Erythroblast (primary cell): ENCODE measurements around the gene ADAM8.
"Not testable (repeated sequence)": the region's sequence is repeated elsewhere in the genome, so short reads cannot be mapped to it uniquely, and the experiment has no call there.

Experiments used
- DNase-seq, 2 experiments: peaks; one replicate each; lab custom pipeline; 2025; lab: John Stamatoyannopoulos, UW
- GATA1 ChIP-seq: IDR thresholded peaks from 2 replicates; pipeline ENCODE4 v1.6.1; 2011; ENCODE audit warnings: low read depth, mild to moderate bottlenecking, control low read depth, low read length, moderate library complexity
- POLR2A ChIP-seq: IDR thresholded peaks from 2 replicates; pipeline ENCODE4 v1.6.1; 2011; ENCODE audit warnings: mild to moderate bottlenecking, low read length

Gene ADAM8

GRCh38 chr10:133237588-133238465 lies 38.8 kb downstream of the ADAM8 start, which contains the start of gene VENTX:
TSS of gene VENTX (plus strand) at chr10:133237855. CDS start at chr10:133237915, 60 bp downstream.
- TF ChIP-seq POLR2A = no peak
- no peak for TF ChIP-seq GATA1
- peak; percentile 34 to 50 for DNase-seq

GRCh38 chr10:133237241-133237587 lies 39.5 kb downstream of the ADAM8 start:
- TF ChIP-seq POLR2A (no peak), GATA1 (no peak)
- no peak for DNase-seq

GRCh38 chr10:133236401-133237240 lies 40.0 kb downstream of the ADAM8 start:
- TF ChIP-seq POLR2A (no peak), GATA1 (no peak)
- DNase-seq = peak in 1 of 2 experiments; percentile 41

GRCh38 chr10:133235932-133236331 lies 40.7 kb downstream of the ADAM8 start:
- no peak for DNase-seq
- TF ChIP-seq GATA1 = no peak
- no peak for TF ChIP-seq POLR2A

GRCh38 chr10:133235265-133235855 lies 41.3 kb downstream of the ADAM8 start:
- TF ChIP-seq POLR2A (no peak), GATA1 (no peak)
- peak; percentile 22 to 30 for DNase-seq

- not testable (repeated sequence) for DNase-seq
These were observed 41.9 kb downstream of the ADAM8 start for GRCh38 chr10:133234796-133235195.

- DNase-seq = no peak
- TF ChIP-seq GATA1 = no peak
- TF ChIP-seq POLR2A = no peak
These were observed 44.6 kb downstream of the ADAM8 start for GRCh38 chr10:133231946-133232574.

GRCh38 chr10:133231244-133231945 lies 45.3 kb downstream of the ADAM8 start:
- no peak for DNase-seq
- TF ChIP-seq GATA1 (no peak), POLR2A (no peak)

GRCh38 chr10:133230387-133231195 lies 46.1 kb downstream of the ADAM8 start:
- peak; percentile 47 to 51 for DNase-seq
- TF ChIP-seq GATA1 (no peak), POLR2A (no peak)

- TF ChIP-seq GATA1 (no peak), POLR2A (no peak)
- no peak for DNase-seq
These were observed 46.7 kb downstream of the ADAM8 start, which contains the start of gene UTF1 for GRCh38 chr10:133230044-133230361. TSS of gene UTF1 (plus strand) at chr10:133230217. CDS start at chr10:133230289, 72 bp downstream.

GRCh38 chr10:133229265-133230043 lies 47.2 kb downstream of the ADAM8 start:
- DNase-seq = no peak
- TF ChIP-seq POLR2A (no peak), GATA1 (no peak)

- DNase-seq = no peak
- TF ChIP-seq POLR2A (no peak), GATA1 (no peak)
These were observed 49.4 kb downstream of the ADAM8 start for GRCh38 chr10:133227256-133227655.
